A549 (cell line): Measurements from ENCODE around the gene SUMO3. TPM values are rescaled to one million over a fixed set of nuclear protein-coding genes. Genes with fewer than 3 reads are reported as not detected.

Experiments used
- ATAC-seq, 2 experiments: fragments of 200-7000 bp in 1 of 2; fragments of >200 bp in 1 of 2; cut with Nextera tagmentation in 1 of 2; cut with Tn5 transposase in 1 of 2; 3 replicates each; pipeline versions ENCODE4 v1.8.0 to v1.9.1; 2018 to 2020; ENCODE audit warnings: mild to moderate bottlenecking in 1 of 2, moderate library complexity in 1 of 2
- CTCF ChIA-PET: fragments of 300-600 bp; sonication (Branson Sonifier 250); formaldehyde crosslinking; extraction: SDS; loops from one replicate; lab custom pipeline; 2021; ENCODE audit warnings: antibody characterized with exemption, inconsistent platforms; lab: Yijun Ruan, JAX
- POLR2A ChIA-PET: fragments of 350-600 bp; formaldehyde crosslinking; extraction: SDS; loops from one replicate; lab custom pipeline; 2021; ENCODE audit warnings: antibody characterized with exemption, inconsistent platforms; lab: Yijun Ruan, JAX
- DNase-seq, 2 experiments: peaks; one replicate each; pipeline versions ENCODE4 v3.0.0 to v3.0.0-alpha.2; 2011 to 2016; ENCODE audit warnings: low read depth in 1 of 2, low spot score in 1 of 2
- FAIRE-seq: peaks from 2 replicates; lab custom pipeline; 2011; peaks lifted over from hg19 to GRCh38; lab: Jason Lieb, UNC
- H3K27ac ChIP-seq, 2 experiments: fragments of >200 bp; sonication (Bioruptor Twin); formaldehyde crosslinking; 3 replicates each; pipeline ENCODE4 v1.5.1; 2016 to 2017
- H3K4me1 ChIP-seq: fragments of >200 bp; sonication (Bioruptor Twin); formaldehyde crosslinking; 3 replicates; pipeline ENCODE4 v1.6.1; 2016
- H3K4me2 ChIP-seq: fragments of >200 bp; sonication (Bioruptor Twin); formaldehyde crosslinking; 3 replicates; pipeline ENCODE4 v1.6.1; 2016
- H3K4me3 ChIP-seq: fragments of >200 bp; sonication (Bioruptor Twin); formaldehyde crosslinking; 3 replicates; pipeline ENCODE4 v1.5.1; 2016
- H3K9me3 ChIP-seq: fragments of >200 bp; sonication (Bioruptor Twin); formaldehyde crosslinking; 3 replicates; pipeline ENCODE4 v1.6.1; 2016
- BCL3 ChIP-seq: fragments of >200 bp; sonication (Bioruptor Twin); formaldehyde crosslinking; IDR thresholded peaks from 3 replicates; pipeline ENCODE4 v1.6.1; 2016
- CBX8 ChIP-seq: fragments of 200-600 bp; sonication (generic); IDR thresholded peaks from 2 replicates; pipeline ENCODE4 v1.6.1; 2016
- EHMT2 ChIP-seq: fragments of 200-600 bp; sonication (generic); IDR thresholded peaks from 2 replicates; pipeline ENCODE4 v1.6.1; 2016; ENCODE audit warnings: antibody characterized with exemption, low read depth, mild to moderate bottlenecking, moderate library complexity
- EP300 ChIP-seq, 2 experiments: fragments of >200 bp; sonication (Bioruptor Twin); formaldehyde crosslinking; IDR thresholded peaks; 2 replicates in 1 of 2; 3 replicates in 1 of 2; pipeline ENCODE4 v1.6.1; 2016 to 2017
- FOSB ChIP-seq: fragments of 250-450 bp; sonication (Bioruptor Pico); IDR thresholded peaks from 2 replicates; pipeline ENCODE4 v1.5.0; 2020; ENCODE audit warnings: mild to moderate bottlenecking, moderate library complexity
- FOSL2 ChIP-seq, 2 experiments: fragments of 450-650 bp in 1 of 2; fragments of >200 bp in 1 of 2; sonication (Bioruptor Twin) in 1 of 2; formaldehyde crosslinking; IDR thresholded peaks; 2 replicates each; pipeline versions ENCODE4 v1.5.0 to v1.6.1; 2016 to 2020; ENCODE audit warnings: mild to moderate bottlenecking in 1 of 2, moderate library complexity in 1 of 2
- HDAC2 ChIP-seq: fragments of 200-600 bp; sonication (generic); IDR thresholded peaks from 2 replicates; pipeline ENCODE4 v1.6.1; 2016
- HOXA7 ChIP-seq: fragments of 250-450 bp; sonication (Bioruptor Pico); IDR thresholded peaks from 2 replicates; pipeline ENCODE4 v1.5.0; 2020; ENCODE audit warnings: mild to moderate bottlenecking, moderate library complexity
- HOXB13 ChIP-seq: fragments of 250-450 bp; sonication (Bioruptor Pico); IDR thresholded peaks from 2 replicates; pipeline ENCODE4 v1.5.0; 2020; ENCODE audit warnings: low read depth, mild to moderate bottlenecking, moderate library complexity
- JUN ChIP-seq, 2 experiments: fragments of >200 bp; sonication (Bioruptor Twin); formaldehyde crosslinking; IDR thresholded peaks; 2 replicates in 1 of 2; 3 replicates in 1 of 2; pipeline ENCODE4 v1.6.1; 2016 to 2017
- KDM1A ChIP-seq: fragments of 200-600 bp; sonication (generic); IDR thresholded peaks from 2 replicates; pipeline ENCODE4 v1.6.1; 2016; ENCODE audit warnings: low read depth, mild to moderate bottlenecking
- KDM5A ChIP-seq: fragments of 200-600 bp; sonication (generic); IDR thresholded peaks from 2 replicates; pipeline ENCODE4 v1.6.1; 2016; ENCODE audit warnings: antibody characterized with exemption, mild to moderate bottlenecking
- NFE2L2 ChIP-seq: fragments of 150-350 bp; conservative IDR thresholded peaks from 2 replicates; pipeline ENCODE4 v1.6.1; 2014; ENCODE audit warnings: low read length
- NR3C1 ChIP-seq: fragments of >200 bp; sonication (Bioruptor Twin); formaldehyde crosslinking; IDR thresholded peaks from 3 replicates; pipeline ENCODE4 v1.6.1; 2017
- PHF8 ChIP-seq: fragments of 200-600 bp; sonication (generic); IDR thresholded peaks from 2 replicates; pipeline ENCODE4 v1.6.1; 2016; ENCODE audit warnings: low read depth, mild to moderate bottlenecking, antibody characterized with exemption, moderate library complexity, borderline replicate concordance
- RAD21 ChIP-seq, 2 experiments: fragments of >200 bp in 1 of 2; sonication (Bioruptor Twin) in 1 of 2; formaldehyde crosslinking in 1 of 2; IDR thresholded peaks in 1 of 2; conservative IDR thresholded peaks in 1 of 2; 2 replicates in 1 of 2; 3 replicates in 1 of 2; pipeline ENCODE4 v1.6.1; 2012 to 2018; ENCODE audit warnings: inconsistent platforms in 1 of 2
- RARB ChIP-seq: fragments of 250-450 bp; sonication (Bioruptor Pico); IDR thresholded peaks from 2 replicates; pipeline ENCODE4 v1.8.0; 2021; ENCODE audit warnings: mild to moderate bottlenecking, moderate library complexity
- RNF2 ChIP-seq: fragments of 200-600 bp; sonication (generic); IDR thresholded peaks from 2 replicates; pipeline ENCODE4 v1.6.1; 2016; ENCODE audit warnings: low read depth, mild to moderate bottlenecking, antibody characterized with exemption, moderate library complexity, borderline replicate concordance
- SMC3 ChIP-seq: fragments of >200 bp; sonication (Bioruptor Twin); formaldehyde crosslinking; IDR thresholded peaks from 3 replicates; pipeline ENCODE4 v1.6.1; 2018; ENCODE audit warnings: inconsistent platforms
- SREBF2 ChIP-seq: fragments of 450-650 bp; IDR thresholded peaks from 2 replicates; pipeline ENCODE4 v1.6.1; 2014; ENCODE audit warnings: mild to moderate bottlenecking, moderate library complexity
- TP53 ChIP-seq: fragments of 250-450 bp; sonication (Bioruptor Pico); IDR thresholded peaks from 2 replicates; pipeline ENCODE4 v1.5.0; 2021; ENCODE audit warnings: mild to moderate bottlenecking, moderate library complexity
- USF2 ChIP-seq: fragments of 450-650 bp; IDR thresholded peaks from 2 replicates; pipeline ENCODE4 v1.6.1; 2014; ENCODE audit warnings: antibody characterized with exemption
- ZFP36 ChIP-seq: fragments of 450-650 bp; IDR thresholded peaks from 2 replicates; pipeline ENCODE4 v1.6.1; 2014; ENCODE audit warnings: borderline replicate concordance; ENCODE audit not compliant: partially characterized antibody
- ZNF302 ChIP-seq: fragments of 250-450 bp; sonication (Bioruptor Pico); IDR thresholded peaks from 2 replicates; pipeline ENCODE4 v1.9.0; 2021; ENCODE audit warnings: inconsistent platforms, mild to moderate bottlenecking, moderate library complexity
- WGBS: methylation state at CpG from one replicate; pipeline ENCODE4 v1.1.6; 2017; ENCODE audit errors: missing lambda C conversion rate; 5-methylcytosine and 5-hydroxymethylcytosine counted together
- polyA plus RNA-seq, 4 experiments: library from polyadenylated mRNA; depleted of rRNA in 3 of 4; stranded (reverse); fragments of >200 nt; fragmentation: RNase III in 1 of 4; extraction: RNeasy Plus Mini Kit Qiagen cat#74134 plus additional on column Dnase treatment in 1 of 4; gene quantifications; 2 replicates in 3 of 4; 3 replicates in 1 of 4; pipeline ENCODE4 v1.2.3, GENCODE V29; 2011 to 2017
- TF ChIP-seq, protein P1 (sequence below): fragments of 150-350 bp; IDR thresholded peaks from 2 replicates; pipeline ENCODE4 v1.6.1; 2014; ENCODE audit warnings: low read depth, mild to moderate bottlenecking, low read length
- TF ChIP-seq, protein P2 (sequence below): IDR thresholded peaks from 2 replicates; pipeline ENCODE4 v1.6.1; 2012; ENCODE audit warnings: low read depth, borderline replicate concordance
- TF ChIP-seq, protein P3 (sequence below): fragments of 250-450 bp; sonication (Bioruptor Pico); IDR thresholded peaks from 2 replicates; pipeline ENCODE4 v1.5.0; 2021; ENCODE audit warnings: mild to moderate bottlenecking, moderate library complexity, borderline replicate concordance

Gene SUMO3
- polyA plus RNA-seq, 2 of the 4 experiments (the other 2 are of a cell fraction) = 78.4 to 110 TPM

DNA sequence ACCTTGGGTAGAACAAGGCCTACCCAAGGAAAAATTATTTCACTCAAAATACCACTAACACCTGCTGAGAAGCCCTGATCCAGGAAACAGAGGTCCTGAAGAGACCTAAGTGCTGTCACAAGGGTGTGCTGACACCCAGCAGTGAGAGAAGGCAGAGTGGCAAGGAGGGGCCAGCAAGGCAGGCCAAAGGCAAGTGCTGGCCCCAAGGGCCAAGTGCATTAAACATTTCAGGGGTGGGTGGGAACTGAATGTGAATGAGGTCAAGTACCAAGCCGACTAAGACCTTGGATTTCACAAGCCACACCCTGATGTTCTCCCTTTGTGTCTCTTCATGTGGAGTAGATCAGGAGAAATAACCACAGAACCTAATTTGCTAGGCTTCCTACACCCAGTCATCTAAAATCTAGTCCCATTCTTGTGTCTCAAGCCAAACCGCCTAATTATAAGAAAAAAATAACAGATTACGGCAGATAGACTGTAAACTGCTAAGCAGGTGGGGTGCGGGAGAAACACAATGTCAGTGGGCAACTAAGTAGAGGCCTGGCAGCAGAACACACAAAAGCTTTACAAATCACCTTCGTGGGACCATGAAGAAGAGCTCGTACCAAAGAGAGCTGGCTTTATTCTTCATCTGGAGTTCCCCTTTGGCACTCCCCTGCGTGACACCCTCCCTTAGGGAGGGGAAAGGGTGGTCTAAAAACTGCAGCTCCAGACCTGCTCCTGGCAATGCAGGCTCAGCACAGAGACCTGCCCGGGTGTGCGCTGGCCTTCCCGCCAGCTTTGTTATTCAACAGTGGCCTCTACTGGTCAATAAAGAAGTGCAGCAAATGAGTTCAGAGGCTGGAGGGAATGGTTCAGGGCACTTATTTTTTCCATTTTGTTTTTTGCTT lies 24.9 kb downstream of the SUMO3 start (continued):
- TF ChIP-seq, protein P1, sequence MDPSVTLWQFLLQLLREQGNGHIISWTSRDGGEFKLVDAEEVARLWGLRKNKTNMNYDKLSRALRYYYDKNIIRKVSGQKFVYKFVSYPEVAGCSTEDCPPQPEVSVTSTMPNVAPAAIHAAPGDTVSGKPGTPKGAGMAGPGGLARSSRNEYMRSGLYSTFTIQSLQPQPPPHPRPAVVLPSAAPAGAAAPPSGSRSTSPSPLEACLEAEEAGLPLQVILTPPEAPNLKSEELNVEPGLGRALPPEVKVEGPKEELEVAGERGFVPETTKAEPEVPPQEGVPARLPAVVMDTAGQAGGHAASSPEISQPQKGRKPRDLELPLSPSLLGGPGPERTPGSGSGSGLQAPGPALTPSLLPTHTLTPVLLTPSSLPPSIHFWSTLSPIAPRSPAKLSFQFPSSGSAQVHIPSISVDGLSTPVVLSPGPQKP = no peak
- TF ChIP-seq EP300 (IDR thresholded peaks at IDR 0.05) (no peak), NR3C1 (no peak)
- TF ChIP-seq, all 56 proteins: peak for 3

- Histone ChIP-seq H3K4me3 (no peak overlapping the region), H3K27ac (no peak overlapping the region), H3K4me2 (no peak overlapping the region), H3K4me1 (no peaks in the 10 kb centered on the region), H3K9me3 (no peaks in the 10 kb centered on the region)
- POLR2A ChIA-PET = no interaction called here
- no peak for TF ChIP-seq HOXB13 (CRISPR knock-in tag)
- TF ChIP-seq KDM1A = no peak
- no peak for TF ChIP-seq ZFP36
- TF ChIP-seq NFE2L2 = no peak
- no peak for TF ChIP-seq RNF2
- TF ChIP-seq PHF8 = no peak
- no peak for TF ChIP-seq FOSL2 (IDR thresholded peaks at IDR 0.05)
- no peak for TF ChIP-seq FOSL2 (CRISPR knock-in tag; IDR thresholded peaks at IDR 0.05)
- TF ChIP-seq RAD21 (conservative IDR thresholded peaks at IDR 0.05 in 1 of 2, IDR thresholded peaks at IDR 0.05 in 1 of 2) = no peak
- TF ChIP-seq CBX8 = no peak
- no peak for TF ChIP-seq HDAC2
- TF ChIP-seq, protein P2, sequence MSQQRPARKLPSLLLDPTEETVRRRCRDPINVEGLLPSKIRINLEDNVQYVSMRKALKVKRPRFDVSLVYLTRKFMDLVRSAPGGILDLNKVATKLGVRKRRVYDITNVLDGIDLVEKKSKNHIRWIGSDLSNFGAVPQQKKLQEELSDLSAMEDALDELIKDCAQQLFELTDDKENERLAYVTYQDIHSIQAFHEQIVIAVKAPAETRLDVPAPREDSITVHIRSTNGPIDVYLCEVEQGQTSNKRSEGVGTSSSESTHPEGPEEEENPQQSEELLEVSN = no peak
- no peak for TF ChIP-seq JUN (IDR thresholded peaks at IDR 0.05)
- TF ChIP-seq ZNF302 (CRISPR knock-in tag) = no peak
- TF ChIP-seq HOXA7 (CRISPR knock-in tag) = no peak
- TF ChIP-seq SREBF2 = no peak
- TF ChIP-seq KDM5A = no peak
- TF ChIP-seq BCL3 = no peak
- FAIRE-seq (no peak), DNase-seq (no peak), ATAC-seq (no peak)
- CTCF ChIA-PET = no interaction called here
- WGBS = 97% methylated on average over 5 of the region's 5 CpGs
Measured at GRCh38 chr21:44791993-44792392, 25.9 kb downstream of the SUMO3 start.

GRCh38 chr21:44791246-44791645 lies 26.6 kb downstream of the SUMO3 start:
- no peak for FAIRE-seq
- CTCF ChIA-PET = no interaction called here
- TF ChIP-seq BCL3 = no peak
- no peak for TF ChIP-seq ZNF302 (CRISPR knock-in tag)
- no peak for TF ChIP-seq RARB (CRISPR knock-in tag)
- no peak for TF ChIP-seq FOSB (CRISPR knock-in tag)
- TF ChIP-seq, protein P3, sequence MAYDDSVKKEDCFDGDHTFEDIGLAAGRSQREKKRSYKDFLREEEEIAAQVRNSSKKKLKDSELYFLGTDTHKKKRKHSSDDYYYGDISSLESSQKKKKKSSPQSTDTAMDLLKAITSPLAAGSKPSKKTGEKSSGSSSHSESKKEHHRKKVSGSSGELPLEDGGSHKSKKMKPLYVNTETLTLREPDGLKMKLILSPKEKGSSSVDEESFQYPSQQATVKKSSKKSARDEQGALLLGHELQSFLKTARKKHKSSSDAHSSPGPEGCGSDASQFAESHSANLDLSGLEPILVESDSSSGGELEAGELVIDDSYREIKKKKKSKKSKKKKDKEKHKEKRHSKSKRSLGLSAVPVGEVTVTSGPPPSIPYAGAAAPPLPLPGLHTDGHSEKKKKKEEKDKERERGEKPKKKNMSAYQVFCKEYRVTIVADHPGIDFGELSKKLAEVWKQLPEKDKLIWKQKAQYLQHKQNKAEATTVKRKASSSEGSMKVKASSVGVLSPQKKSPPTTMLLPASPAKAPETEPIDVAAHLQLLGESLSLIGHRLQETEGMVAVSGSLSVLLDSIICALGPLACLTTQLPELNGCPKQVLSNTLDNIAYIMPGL (CRISPR knock-in tag) = no peak
- no peak for TF ChIP-seq RAD21 (conservative IDR thresholded peaks at IDR 0.05 in 1 of 2, IDR thresholded peaks at IDR 0.05 in 1 of 2)
- TF ChIP-seq EP300 (IDR thresholded peaks at IDR 0.05) = no peak
- TF ChIP-seq TP53 (CRISPR knock-in tag) = no peak
- no peak for TF ChIP-seq FOSL2 (IDR thresholded peaks at IDR 0.05)
- TF ChIP-seq FOSL2 (CRISPR knock-in tag; IDR thresholded peaks at IDR 0.05) = no peak
- no peak for TF ChIP-seq USF2
- no peak for TF ChIP-seq SMC3
- TF ChIP-seq EHMT2 = no peak
- TF ChIP-seq CBX8 = no peak
- no peak for TF ChIP-seq NR3C1
- TF ChIP-seq, all 56 proteins: peak for 0
- Histone ChIP-seq H3K4me2 (no peak overlapping the region), H3K9me3 (no peaks in the 10 kb centered on the region), H3K4me3 (no peak overlapping the region), H3K4me1 (no peaks in the 10 kb centered on the region), H3K27ac (no peak overlapping the region)
- no peak for DNase-seq
- POLR2A ChIA-PET = no interaction called here
- 93% methylated on average over 5 of the region's 5 CpGs for WGBS
- ATAC-seq = no peak
